Fibroblast of skin of right quadriceps (primary cell): Measurements from ENCODE around the gene FAHD2A.
A peak's percentile ranks its signal among the peaks of the same experiment; 100 is the strongest.
"Not testable (repeated sequence)": the region's sequence is repeated elsewhere in the genome, so short reads cannot be mapped to it uniquely, and the experiment has no call there.

Experiments used
- DNase-seq: peaks from one replicate; pipeline ENCODE4 v3.0.0-alpha.2; 2013

The FAHD2A gene, protein sequence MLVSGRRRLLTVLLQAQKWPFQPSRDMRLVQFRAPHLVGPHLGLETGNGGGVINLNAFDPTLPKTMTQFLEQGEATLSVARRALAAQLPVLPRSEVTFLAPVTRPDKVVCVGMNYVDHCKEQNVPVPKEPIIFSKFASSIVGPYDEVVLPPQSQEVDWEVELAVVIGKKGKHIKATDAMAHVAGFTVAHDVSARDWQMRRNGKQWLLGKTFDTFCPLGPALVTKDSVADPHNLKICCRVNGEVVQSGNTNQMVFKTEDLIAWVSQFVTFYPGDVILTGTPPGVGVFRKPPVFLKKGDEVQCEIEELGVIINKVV

DNA sequence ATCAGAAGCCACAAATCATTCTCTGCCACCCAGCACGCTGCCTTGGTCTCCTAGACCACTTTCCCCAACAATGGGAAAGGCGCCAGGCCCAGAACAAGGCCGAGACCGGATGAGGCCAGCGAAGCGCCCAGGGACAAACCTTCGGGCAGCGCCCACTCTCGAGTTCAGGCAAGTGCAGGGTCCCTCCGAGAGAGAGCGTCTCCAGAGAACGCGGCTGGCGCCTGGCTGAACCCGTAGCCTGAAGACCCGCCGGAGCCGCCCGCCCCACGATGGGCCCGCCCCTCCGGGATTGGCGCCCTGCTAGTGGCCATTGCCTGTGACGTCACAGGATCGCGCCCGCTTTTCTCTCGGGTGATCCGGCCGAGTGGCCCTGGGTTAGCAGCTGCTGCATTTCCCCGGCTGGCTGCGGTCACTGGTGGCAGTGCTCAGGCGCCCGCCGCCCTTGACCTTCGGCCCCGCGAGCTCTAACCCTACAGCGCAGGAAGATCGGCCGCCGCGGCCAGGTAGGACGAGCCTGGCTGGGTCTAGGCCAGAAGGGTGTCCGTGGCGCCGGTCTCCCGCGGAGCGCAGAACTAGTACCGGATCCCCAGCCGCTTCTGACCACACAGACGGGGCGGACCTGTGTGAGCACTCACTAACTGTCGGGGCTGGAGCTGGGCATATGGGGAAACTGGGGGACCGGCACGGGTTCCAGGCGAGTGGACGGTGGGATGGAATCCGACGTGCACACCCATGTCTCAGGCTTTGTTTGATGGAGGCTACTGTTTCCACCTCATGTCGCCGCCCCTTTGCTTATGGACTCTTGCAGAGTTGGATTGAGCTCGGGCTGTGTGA lies at the start of gene FAHD2A:
Gene FAHD2A (plus strand): TSS at position 339 of the 834 bp plus-strand sequence. CDS start 2,851 bp downstream, outside the sequence.
- peak; percentile 89 for DNase-seq

DNA sequence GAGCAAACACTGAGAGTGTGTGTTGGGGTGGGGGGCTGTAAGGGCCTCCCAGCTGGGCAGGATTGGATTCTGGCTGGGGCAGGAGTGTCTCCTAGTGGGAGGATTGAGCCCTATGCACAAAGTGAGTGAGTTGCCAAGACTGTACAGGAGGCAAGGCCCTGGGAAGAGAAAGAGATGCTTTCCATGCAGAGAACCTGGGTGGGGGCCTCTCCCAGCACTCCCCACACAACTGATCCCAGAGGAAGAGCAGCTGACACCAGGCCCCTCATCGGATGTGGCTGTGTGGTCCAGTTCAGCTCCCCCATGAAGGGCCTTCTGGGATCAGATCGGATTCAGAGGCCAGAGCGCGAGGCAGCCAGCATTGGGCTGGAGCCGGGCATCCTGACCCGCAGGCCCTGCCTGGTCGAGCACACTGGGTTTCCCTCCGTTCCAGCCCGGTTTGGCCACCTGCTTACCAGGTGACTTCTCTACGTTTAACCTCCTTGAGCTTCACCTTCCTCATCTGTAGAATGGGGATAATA lies 49.4 kb upstream of the FAHD2A start:
- DNase-seq = no peak

DNA sequence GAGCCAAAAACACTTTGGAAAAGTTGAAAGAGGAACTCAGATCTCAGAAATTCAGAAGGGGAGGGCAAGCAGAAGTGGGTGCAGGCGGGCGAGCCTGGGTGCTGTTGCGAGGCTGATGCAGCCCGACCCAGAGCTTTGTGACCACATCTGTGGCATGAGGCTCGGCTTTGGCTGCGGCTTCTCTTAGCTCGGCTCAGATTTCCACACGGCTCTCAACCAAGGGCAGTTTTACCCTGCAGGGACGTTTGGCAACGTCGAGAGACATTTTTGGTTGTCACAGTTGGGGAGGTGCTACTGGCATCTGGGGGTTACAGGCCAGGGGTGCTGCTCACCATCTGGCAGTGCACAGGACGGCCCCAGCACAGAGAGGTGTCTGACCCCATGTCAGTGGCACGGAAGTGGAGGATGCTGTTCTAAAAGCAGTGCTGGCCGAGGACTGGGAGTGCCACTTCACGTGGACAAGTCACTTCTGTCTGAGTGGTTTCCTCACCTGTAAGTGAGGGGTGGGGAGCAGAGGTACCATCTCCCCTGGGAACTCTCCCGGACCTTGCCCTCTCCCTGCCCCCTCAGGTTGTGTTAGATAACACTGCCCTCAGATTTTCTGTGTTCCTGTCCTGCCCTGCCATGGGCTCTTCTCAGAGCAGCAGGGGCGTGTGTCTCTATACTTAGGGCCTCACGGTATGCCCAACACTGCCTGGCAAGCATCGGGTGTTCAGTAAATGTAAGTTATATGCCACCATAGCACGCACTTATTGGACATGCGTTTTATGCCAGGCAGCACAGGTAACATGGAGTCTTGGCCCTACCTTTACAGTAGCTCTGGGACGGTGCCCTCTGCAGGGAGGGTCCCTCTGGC lies 48.7 kb upstream of the FAHD2A start:
- DNase-seq = no peak

DNA sequence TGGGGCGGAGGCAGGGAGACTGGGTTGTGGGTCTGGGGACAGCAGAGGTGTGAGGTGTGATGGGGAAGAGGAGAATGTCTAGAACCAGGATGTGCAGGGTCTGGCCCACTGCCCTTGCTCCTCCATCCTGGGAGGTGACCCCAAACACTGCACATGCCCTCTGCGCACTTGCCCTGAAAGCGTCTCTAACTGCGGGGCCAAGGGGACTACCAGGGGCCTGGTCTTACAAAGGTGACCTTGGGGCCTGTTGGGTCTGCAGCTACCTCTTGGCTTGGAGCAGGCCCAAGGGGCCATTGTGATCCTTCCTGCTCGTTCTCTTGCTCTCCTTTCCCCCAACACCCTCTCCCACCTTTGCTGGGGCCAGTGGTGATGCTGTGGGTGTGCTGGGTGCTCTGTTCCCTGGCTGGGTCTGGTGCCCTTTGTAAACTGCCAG lies 48.0 kb upstream of the FAHD2A start:
- DNase-seq = no peak

DNA sequence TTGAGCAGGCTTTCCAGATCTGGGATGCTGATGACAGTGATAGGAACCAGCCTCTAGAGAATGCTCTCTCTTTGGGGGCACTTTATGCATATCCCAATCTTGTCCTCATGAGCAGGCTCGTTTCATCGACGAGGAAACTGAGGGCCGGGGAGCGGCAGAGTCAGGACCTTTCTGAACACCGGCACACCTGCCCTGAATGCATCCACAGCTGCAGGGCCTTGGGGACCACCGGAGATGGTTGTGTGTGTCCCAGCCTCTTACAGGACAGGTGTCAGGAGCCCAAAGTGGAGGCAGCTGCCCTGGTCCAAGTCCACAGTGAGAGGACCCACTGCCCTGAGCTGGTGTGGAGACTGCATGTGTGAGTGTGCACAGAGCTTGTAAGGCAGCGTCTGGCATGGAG lies 47.6 kb upstream of the FAHD2A start:
- DNase-seq = no peak

DNA sequence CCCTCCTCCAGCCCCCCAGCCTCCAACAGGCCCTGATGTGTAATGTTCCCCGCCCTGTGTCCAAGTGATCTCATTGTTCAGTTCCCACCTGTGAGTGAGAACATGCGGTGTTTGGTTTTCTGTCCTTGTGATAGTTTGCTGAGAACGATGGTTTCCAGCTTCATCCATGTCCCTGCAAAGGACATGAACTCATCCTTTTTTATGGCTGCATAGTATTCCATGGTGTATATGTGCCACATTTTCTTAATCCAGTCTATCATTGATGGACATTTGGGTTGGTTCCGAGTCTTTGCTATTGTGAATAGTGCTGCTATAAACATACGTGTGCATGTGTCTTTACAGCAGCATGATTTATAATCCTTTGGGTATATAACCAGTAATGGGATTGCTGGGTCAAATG lies 47.0 kb upstream of the FAHD2A start:
- not testable (repeated sequence) for DNase-seq

DNA sequence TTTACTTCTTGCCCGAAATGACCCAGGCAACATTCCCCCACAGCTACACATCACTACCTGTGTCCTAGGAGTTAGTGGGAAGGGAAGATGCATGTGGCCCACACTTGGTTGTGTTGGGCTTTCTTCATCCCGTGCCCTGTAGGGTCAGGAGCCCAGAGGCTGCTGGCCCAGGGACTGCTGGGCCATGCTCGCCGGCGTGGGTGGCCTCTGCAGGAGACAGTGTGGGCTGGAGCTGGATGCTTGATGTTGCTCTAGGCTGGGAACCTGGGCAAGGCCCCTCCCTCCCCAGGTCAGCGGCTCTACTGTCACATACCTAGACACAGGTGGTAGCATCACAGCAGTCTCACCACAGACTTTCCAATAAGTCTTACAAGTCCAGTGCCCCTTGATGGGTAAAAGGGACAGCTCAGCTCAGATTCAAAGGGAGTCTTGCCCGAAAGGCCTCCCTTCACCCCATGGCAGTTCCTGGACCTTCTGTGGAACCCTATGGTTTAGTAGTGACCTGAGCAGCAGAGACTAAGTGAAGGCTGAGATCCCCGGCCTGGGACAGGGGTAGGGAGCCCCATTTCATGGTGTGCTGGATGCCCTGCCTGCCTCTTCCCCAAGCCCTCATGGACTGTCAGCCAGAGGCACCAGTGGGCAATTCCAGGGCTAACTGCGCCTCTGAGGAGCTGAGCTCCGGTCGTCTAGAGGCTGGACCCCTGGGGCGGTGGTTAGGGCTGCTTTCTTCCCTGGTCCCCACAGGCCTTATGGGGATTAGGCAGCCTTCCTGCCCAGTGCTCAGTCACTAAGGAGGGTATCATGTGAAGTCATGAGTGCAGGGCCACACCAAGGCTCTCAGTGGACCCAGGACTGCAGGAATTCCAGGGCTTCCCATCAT lies 45.4 kb upstream of the FAHD2A start:
- DNase-seq = no peak

DNA sequence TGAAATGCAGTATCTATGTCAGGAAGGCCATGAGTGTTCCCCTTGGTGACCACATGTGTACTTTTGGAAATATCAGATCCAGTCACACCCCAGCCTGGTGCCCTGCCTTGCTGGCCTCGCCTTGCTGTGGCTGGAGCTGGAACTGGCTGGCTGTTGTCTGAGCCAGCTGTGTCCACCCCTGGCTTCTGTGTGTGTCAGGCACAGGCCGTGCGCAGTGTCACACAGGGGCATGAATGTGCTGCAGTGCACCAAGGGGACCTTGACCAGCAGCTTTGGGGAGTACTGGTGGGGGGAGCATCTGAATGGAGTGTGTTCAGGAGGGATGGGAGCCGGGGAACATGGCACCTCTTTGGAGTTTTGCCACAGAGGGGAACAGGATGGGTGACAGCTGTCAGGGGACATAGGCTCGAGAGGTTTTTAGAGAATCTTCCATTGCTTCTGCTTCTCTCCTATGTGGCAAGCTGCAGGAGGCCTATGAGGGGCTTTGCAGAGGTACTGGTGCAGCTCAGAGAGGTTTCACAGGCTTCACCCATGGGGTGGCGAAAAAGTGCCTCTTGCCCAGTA lies 44.7 kb upstream of the FAHD2A start:
- no peak for DNase-seq

DNA sequence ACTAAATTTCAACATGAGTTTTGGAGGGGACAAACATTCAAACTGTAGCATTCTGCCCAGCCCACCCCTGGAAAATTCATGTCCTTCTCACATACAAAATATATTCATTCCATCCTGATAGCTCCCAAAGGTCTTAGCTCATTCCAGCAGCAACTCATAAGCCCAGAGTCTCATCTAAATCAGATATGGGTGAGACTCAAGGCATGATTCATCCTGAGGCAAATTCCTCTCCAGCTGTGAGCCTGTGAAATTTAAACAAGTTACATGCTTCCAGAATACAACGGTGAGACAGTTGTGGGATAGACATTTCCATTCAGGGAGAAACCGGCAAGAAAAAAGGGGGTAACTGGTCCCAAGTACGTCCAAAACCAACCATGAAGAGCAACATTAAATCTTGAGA lies 43.5 kb upstream of the FAHD2A start:
- DNase-seq = peak; percentile 82

DNA sequence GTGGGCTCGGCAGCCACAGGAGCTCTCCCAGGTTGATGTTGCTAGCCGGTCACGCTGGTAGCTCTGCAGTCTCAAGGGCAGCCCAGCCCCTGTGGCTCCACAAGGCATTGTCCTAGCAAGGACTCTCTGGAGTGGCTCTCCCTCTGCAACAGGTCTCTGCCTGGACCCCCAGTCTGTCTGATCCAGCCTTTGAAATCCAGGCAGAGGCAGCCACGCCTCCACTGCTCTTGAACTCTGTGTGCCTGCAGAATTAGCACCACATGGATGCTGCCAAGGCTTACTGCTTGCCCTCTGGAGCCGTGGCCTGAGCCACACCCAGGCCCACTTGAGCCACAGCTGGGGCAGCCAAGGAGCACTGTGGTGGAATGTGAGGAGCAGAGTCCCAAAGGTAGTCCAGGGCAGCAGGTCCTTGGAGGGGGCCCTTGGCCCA lies 43.0 kb upstream of the FAHD2A start:
- DNase-seq = no peak

DNA sequence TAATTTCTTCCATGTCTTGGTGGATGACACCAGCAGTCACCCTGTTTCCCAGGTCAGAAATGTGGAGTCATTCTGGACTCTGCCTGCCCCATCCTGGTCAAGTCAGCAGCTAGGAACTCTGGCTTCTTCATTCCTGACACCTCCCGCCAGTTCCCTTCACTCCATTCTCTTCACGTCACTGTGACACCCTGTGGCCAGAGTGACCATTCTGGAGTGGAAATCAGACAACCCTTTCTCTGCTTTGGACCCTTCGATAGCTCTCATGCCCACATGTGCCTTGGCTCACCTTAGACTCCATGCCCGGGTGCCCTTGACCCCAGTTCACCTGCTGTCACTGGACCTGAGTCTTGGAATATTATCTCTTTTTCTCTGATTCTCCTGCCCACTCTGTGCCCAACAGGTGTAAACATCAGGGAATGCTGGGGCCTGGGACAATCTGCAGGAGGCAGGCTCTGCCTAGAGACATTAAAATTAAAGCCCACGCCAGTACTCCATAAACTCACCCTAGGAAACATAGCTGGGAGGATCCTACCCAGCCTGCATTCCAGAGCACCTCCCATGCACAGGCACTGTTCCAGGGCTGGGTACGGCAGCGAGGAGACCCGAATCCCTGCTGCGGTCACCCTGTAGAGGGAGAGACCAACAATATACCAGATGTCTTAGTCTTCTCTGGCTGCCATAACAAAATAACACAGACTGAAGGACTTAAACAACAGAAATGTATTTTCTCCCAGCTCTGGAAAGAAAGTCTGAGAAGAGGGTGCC lies 41.1 kb upstream of the FAHD2A start:
- no peak for DNase-seq

DNA sequence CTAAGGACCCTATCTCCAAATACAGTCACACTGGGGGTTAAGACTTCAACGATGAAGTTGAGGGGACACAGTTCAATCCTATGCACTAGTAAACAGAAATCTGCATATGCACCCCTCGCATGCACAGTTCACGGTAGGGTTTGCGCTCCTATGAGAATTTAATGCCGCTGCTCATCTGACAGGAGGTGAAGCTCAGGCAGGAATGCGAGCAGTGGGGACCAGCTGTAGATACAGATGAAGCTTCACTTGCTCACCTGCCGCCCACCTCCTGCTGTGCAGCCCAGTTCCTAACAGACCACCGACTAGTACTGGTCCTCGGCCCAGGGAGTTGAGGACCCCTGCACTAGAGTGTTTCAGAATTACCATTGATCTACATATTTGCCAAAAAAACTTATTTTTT lies 40.0 kb upstream of the FAHD2A start:
- no peak for DNase-seq

DNA sequence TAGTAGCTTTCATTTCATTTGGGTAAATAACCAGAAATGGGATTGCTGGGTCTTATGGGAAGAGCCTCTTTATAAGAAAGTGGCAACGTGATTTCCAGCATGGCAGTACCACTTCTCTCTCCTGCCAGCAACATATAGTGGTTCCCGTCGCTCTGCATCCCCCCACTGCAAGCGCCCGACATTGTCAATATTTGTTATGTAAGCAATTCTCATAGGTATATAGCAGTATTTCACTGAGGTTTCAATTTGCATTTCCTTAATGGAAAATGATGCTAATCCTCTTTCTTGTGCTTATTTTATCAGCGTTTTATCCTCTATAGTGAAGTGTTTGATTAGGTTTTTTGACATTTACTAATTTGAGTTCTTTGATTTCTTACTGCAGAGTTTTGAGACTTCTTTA lies 36.0 kb upstream of the FAHD2A start:
- DNase-seq = no peak

DNA sequence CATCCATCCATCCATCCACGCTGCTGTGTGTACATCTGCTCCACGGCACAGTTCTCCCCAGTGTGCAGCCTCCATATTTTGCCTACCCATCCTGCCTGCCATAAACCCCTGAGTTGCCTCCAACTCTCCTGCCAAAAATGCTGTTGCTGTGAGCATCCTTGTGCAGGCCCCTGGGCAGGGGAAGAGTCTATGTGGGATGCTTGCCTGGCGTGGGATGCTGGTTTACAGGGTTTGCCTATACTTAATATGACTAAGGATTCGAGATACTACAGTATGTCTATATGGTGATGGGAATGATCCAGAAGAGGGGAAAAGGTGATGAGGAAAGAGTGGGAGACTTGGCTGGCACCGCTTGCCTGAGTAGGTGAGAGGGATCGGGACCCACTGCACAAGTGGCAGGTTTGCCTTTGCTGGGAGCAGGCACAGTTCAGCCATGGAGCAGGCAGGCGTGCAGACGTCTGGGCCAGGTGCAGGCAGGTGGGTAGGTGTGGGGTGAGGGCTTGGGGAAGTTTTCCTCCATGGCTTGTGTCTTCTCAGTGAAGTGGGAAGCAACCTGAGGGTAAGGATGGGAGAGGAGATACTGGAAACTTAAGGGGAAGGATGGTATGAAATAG lies 30.2 kb upstream of the FAHD2A start:
- DNase-seq = no peak

DNA sequence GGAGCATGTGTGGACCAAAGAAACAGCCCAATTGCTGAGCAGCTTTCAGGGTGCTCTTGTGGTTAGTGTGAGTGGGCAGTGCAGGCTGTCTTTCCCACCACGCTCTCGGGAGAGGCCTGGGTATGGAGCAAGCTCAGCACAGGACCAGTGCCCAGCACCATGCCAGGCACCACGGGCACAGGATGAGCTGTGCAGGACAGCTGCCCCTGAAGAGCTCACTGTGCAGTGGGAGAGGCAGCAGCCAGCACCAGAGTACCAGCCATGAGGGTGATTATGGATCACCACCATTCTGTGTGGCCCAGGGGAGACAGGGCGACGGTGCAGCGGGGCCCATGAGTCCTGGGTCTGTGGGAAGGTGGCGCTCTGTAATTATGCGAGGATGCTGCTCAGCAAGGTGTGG lies 29.7 kb upstream of the FAHD2A start:
- no peak for DNase-seq

DNA sequence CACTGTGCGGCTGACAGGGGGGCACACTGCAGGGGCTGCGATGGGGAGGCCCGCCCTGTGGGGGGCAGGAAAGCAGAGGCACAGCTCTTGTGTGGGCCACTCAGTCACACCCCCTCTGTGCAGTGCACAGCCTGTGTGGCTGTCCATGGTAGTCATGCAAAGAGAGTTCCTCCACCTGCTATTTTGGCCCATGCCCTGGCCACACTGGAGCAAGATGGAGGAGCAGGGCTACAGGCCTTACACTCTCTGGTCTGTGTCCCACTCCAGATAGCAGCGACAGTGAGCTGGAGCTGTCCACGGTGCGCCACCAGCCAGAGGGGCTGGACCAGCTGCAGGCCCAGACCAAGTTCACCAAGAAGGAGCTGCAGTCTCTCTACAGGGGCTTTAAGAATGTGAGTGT lies 28.5 kb upstream of the FAHD2A start:
- no peak for DNase-seq

DNA sequence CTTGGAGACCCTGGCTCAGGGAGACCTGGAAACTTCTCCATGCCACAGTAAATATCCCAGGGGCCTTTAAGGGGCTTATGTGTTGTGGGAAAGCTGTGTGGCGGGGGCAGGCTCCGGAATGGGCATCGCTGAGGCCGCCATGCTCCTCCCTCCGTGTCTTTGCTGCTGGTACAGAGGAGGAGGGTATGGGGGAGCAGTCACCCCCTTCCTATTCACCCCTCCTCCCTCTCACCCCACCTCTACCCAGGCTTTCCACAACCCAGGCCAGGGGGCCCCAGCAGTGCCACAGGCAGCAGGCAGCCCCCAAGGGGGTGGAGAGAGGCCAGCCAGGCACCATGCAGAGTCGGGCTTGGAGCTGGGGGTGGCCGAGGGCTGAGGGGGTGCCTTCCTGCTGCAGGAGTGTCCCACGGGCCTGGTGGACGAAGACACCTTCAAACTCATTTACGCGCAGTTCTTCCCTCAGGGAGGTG lies 28.0 kb upstream of the FAHD2A start:
- no peak for DNase-seq

DNA sequence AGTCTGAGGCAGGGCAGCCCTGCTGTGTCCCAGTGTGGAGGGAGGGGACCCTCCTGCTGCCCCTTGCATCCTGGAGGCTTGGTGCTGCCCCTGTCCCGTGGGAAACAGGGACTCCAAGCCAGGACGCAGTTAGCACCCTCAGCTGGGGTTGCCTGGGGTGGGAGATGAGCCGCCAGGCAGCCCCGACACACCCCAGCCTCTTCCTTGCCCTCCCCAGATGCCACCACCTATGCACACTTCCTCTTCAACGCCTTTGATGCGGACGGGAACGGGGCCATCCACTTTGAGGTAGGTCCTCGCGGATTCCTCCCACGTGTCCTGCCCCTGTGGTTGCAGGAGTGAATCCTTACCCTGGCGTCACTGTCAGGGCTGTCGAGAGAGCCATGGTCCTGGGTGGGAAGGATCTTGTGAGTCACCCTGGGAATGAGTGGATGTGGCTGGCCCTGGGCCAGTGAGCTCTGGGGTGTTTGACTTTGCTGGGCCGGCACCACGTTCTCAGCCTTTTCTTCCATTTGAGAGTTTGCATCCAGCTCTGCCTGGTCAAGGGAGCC lies 27.5 kb upstream of the FAHD2A start:
- DNase-seq = peak; percentile 11

DNA sequence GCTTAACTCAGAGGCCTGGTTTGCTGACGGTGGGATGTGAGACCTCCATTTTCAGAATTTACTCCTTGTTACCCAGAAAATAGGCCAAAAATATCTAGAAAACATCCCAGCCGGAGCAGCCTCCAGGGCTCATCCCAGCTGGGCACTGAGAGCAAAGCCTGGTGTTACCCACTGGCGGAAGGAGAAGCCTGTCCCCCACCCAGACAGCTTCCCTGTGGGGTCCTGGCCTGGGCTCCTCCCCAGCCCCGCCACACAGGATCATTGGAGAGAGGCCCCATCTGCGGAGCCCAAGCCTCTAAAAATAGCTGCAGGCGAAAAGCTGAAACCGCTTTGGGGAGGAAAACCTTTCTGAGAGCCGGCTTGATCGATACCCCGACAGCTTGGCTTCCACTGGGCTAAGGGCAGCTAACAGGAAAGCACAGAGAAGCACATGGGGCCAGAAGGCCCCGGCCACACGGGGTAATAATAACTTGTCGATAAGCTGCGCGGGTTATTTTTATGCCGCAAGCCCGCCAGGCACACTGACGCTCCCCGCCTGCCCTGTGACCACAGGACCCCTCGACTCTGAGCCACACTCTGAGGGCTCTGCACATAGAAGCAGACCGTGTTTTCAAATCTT lies 26.9 kb upstream of the FAHD2A start:
- DNase-seq = no peak
